Astrocyte (in vitro differentiated cells and primary cell): Measurements from ENCODE around the gene CYB561D1. TPM values are rescaled to one million over a fixed set of nuclear protein-coding genes. Genes with fewer than 3 reads are reported as not detected.
A peak's percentile ranks its signal among the peaks of the same experiment; 100 is the strongest.

Experiments used
- DNase-seq: peaks from one replicate; pipeline ENCODE4 v3.0.0-alpha.2; 2010; ENCODE audit warnings: low read depth
- FAIRE-seq: peaks from 2 replicates; lab custom pipeline; 2011; peaks lifted over from hg19 to GRCh38; lab: Jason Lieb, UNC
- H2AFZ ChIP-seq: 2 replicates; pipeline ENCODE4 v1.6.0; 2012; ENCODE audit warnings: low read depth, low read length, inconsistent platforms
- H3K27ac ChIP-seq: 2 replicates; pipeline ENCODE4 v1.5.1; 2011; ENCODE audit warnings: low read depth, low read length, inconsistent platforms
- H3K27me3 ChIP-seq: 2 replicates; pipeline ENCODE4 v1.6.0; 2011; ENCODE audit warnings: low read length, inconsistent platforms; ENCODE audit not compliant: insufficient read depth
- H3K36me3 ChIP-seq: 2 replicates; pipeline ENCODE4 v1.5.1; 2011; ENCODE audit warnings: low read length, inconsistent platforms; ENCODE audit not compliant: insufficient read depth
- H3K4me1 ChIP-seq: 2 replicates; pipeline ENCODE4 v1.5.1; 2011; ENCODE audit warnings: low read length, inconsistent platforms; ENCODE audit not compliant: insufficient read depth
- H3K4me2 ChIP-seq: 2 replicates; pipeline ENCODE4 v1.6.0; 2012; ENCODE audit warnings: low read length, inconsistent platforms
- H3K4me3 ChIP-seq: 2 replicates; pipeline ENCODE4 v1.5.1; 2011; ENCODE audit warnings: low read depth, mild to moderate bottlenecking, low read length, inconsistent platforms; ENCODE audit not compliant: insufficient read depth
- H3K79me2 ChIP-seq: 2 replicates; pipeline ENCODE4 v1.6.0; 2012; ENCODE audit warnings: mild to moderate bottlenecking, low read length, inconsistent platforms; ENCODE audit not compliant: insufficient read depth
- H3K9ac ChIP-seq: 2 replicates; pipeline ENCODE4 v1.6.0; 2012; ENCODE audit warnings: mild to moderate bottlenecking, low read length, inconsistent platforms
- H3K9me3 ChIP-seq: 2 replicates; pipeline ENCODE4 v1.5.1; 2012; ENCODE audit warnings: low read depth, mild to moderate bottlenecking, low read length, inconsistent platforms; ENCODE audit not compliant: insufficient read depth
- H4K20me1 ChIP-seq: 2 replicates; pipeline ENCODE4 v1.6.0; 2012; ENCODE audit warnings: low read length, inconsistent platforms; ENCODE audit not compliant: insufficient read depth
- H3K27ac Mint-ChIP-seq: one replicate; pipeline ENCODE4 v1.8.0; 2021; ENCODE audit warnings: mild to moderate bottlenecking, mixed read lengths; ENCODE audit not compliant: unreplicated experiment
- H3K27me3 Mint-ChIP-seq: one replicate; pipeline ENCODE4 v1.8.0; 2021; ENCODE audit warnings: low read depth, mixed read lengths; ENCODE audit not compliant: unreplicated experiment
- H3K36me3 Mint-ChIP-seq: one replicate; pipeline ENCODE4 v1.8.0; 2021; ENCODE audit warnings: low read depth, mixed read lengths; ENCODE audit not compliant: unreplicated experiment
- H3K4me1 Mint-ChIP-seq: one replicate; pipeline ENCODE4 v1.8.0; 2021; ENCODE audit warnings: low read depth, mixed read lengths; ENCODE audit not compliant: unreplicated experiment
- H3K4me3 Mint-ChIP-seq: one replicate; pipeline ENCODE4 v1.8.0; 2021; ENCODE audit warnings: mild to moderate bottlenecking, moderate library complexity, mixed read lengths; ENCODE audit not compliant: unreplicated experiment
- H3K9me3 Mint-ChIP-seq: one replicate; pipeline ENCODE4 v1.8.0; 2021; ENCODE audit warnings: mild to moderate bottlenecking, mixed read lengths; ENCODE audit not compliant: unreplicated experiment
- EZH2 ChIP-seq: IDR thresholded peaks from 2 replicates; pipeline ENCODE4 v1.6.1; 2012; ENCODE audit warnings: mild to moderate bottlenecking, low read length, inconsistent platforms; ENCODE audit not compliant: insufficient read depth
- total RNA-seq: library from RNA; stranded (reverse); gene quantifications from 2 replicates; pipeline ENCODE4 v1.2.1, GENCODE V29; 2021
- TF ChIP-seq, protein P1 (sequence below): IDR thresholded peaks from 2 replicates; pipeline ENCODE4 v1.5.1; 2011; ENCODE audit warnings: low read depth, mild to moderate bottlenecking, inconsistent platforms, low read length, moderate library complexity; ENCODE audit not compliant: insufficient read depth

CYB561D1 gene
- total RNA-seq, 1 donor from 2014 or later, result 9.4 TPM

- H4K20me1 ChIP-seq, result no peaks in the 10 kb centered on the region
- peaks cover 14% of the 10 kb centered on the region for H3K79me2 ChIP-seq
- H3K4me3 ChIP-seq, result no peak overlapping the region
- no peaks in the 10 kb centered on the region for H3K9me3 ChIP-seq
- H3K27ac ChIP-seq, result no peak overlapping the region
- Mint-ChIP-seq H3K36me3 (peaks cover 13% of the 10 kb centered on the region), H3K27ac (peak overlapping the region; percentile 34), H3K4me1 (peaks cover 13% of the 10 kb centered on the region), H3K4me3 (no peak overlapping the region), H3K27me3 (no peaks in the 10 kb centered on the region), H3K9me3 (no peaks in the 10 kb centered on the region)
- no peaks in the 10 kb centered on the region for H3K27me3 ChIP-seq
- peak; percentile 27 for DNase-seq
- H3K4me2 ChIP-seq, result no peak overlapping the region
- peaks cover 4% of the 10 kb centered on the region for H3K4me1 ChIP-seq
- no peak for FAIRE-seq
- peaks cover 7% of the 10 kb centered on the region for H3K36me3 ChIP-seq
- no peak overlapping the region for H3K9ac ChIP-seq
- no peak overlapping the region for H2AFZ ChIP-seq
- TF ChIP-seq, protein P1, sequence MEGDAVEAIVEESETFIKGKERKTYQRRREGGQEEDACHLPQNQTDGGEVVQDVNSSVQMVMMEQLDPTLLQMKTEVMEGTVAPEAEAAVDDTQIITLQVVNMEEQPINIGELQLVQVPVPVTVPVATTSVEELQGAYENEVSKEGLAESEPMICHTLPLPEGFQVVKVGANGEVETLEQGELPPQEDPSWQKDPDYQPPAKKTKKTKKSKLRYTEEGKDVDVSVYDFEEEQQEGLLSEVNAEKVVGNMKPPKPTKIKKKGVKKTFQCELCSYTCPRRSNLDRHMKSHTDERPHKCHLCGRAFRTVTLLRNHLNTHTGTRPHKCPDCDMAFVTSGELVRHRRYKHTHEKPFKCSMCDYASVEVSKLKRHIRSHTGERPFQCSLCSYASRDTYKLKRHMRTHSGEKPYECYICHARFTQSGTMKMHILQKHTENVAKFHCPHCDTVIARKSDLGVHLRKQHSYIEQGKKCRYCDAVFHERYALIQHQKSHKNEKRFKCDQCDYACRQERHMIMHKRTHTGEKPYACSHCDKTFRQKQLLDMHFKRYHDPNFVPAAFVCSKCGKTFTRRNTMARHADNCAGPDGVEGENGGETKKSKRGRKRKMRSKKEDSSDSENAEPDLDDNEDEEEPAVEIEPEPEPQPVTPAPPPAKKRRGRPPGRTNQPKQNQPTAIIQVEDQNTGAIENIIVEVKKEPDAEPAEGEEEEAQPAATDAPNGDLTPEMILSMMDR, result peak; percentile 80
- TF ChIP-seq EZH2, result no peak
These were observed 3.6 kb upstream of the CYB561D1 start for GRCh38 chr1:109490029-109490933.

DNA sequence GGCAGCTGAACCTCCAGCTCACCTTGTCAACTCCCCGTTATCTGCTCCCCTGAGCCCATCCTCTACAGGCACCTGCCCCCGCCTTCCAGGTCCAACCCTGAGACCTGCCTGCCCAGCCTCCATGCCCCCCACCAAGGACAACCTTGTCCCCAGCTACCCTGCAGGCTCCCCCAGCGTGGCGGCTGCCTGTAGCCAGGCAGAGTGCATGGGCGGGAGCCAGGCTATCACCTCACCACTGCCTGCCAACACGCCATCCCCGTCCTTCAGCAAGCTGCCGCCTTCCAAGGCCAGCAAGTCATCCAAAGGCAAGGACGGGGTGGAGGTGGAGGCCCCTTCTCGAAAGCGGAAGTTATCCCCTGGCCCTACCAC, 3.0 kb upstream of the CYB561D1 start:
- Histone ChIP-seq H2AFZ (no peak overlapping the region), H4K20me1 (no peaks in the 10 kb centered on the region), H3K4me3 (no peak overlapping the region), H3K4me2 (no peak overlapping the region), H3K4me1 (peaks cover 4% of the 10 kb centered on the region), H3K27me3 (no peaks in the 10 kb centered on the region), H3K9ac (no peak overlapping the region), H3K36me3 (peaks cover 7% of the 10 kb centered on the region), H3K27ac (no peak overlapping the region), H3K79me2 (peaks cover 11% of the 10 kb centered on the region), H3K9me3 (no peaks in the 10 kb centered on the region)
- no peak for TF ChIP-seq EZH2
- Mint-ChIP-seq H3K9me3 (no peaks in the 10 kb centered on the region), H3K27ac (peak overlapping the region; percentile 34), H3K4me1 (peaks cover 13% of the 10 kb centered on the region), H3K27me3 (no peaks in the 10 kb centered on the region), H3K36me3 (peaks cover 14% of the 10 kb centered on the region), H3K4me3 (no peak overlapping the region)
- DNase-seq (no peak), FAIRE-seq (no peak)

DNA sequence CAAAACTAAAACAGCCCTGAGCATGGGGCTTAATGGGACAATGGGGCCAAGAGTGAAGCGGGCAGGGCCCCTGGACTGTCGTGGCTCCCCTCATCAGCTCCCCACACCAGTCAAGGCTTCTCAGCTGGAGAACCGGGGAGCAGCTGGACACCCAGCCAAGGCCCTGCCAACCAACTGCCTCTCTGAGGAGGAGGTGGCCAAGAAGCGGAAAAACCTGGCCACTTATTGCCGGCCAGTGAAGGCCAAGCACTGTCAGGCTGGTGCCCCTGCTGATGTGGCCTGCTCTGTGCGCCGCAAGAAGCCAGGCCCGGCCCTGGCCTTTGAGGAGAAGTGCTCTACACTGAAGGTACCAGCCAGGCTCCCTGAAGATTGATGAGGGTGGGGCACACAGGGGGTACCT, 2.5 kb upstream of the CYB561D1 start:
- Histone ChIP-seq H3K9me3 (no peaks in the 10 kb centered on the region), H3K36me3 (peaks cover 7% of the 10 kb centered on the region), H3K4me3 (no peak overlapping the region), H2AFZ (no peak overlapping the region), H3K27ac (no peak overlapping the region), H3K9ac (no peak overlapping the region), H4K20me1 (no peaks in the 10 kb centered on the region), H3K4me1 (peaks cover 4% of the 10 kb centered on the region), H3K4me2 (no peak overlapping the region), H3K79me2 (peaks cover 10% of the 10 kb centered on the region), H3K27me3 (no peaks in the 10 kb centered on the region)
- Mint-ChIP-seq H3K9me3 (no peaks in the 10 kb centered on the region), H3K4me3 (no peak overlapping the region), H3K27ac (no peak overlapping the region), H3K36me3 (peaks cover 18% of the 10 kb centered on the region), H3K27me3 (no peaks in the 10 kb centered on the region), H3K4me1 (peaks cover 13% of the 10 kb centered on the region)
- DNase-seq (no peak), FAIRE-seq (no peak)
- no peak for TF ChIP-seq EZH2
- TF ChIP-seq, protein P1, result no peak
